Calu3 (cell line): Measurements from ENCODE around the gene SIRT7. TPM values are rescaled to one million over a fixed set of nuclear protein-coding genes. Genes with fewer than 3 reads are reported as not detected.

ENCODE experiments used
- BruUV-seq: library from RNA; stranded (reverse); fragments of 400-500 nt; replicated peaks from 2 replicates; lab custom pipeline; 2021; lab: Mats Ljungman, UMichigan
- CTCF ChIA-PET: fragments of 300-600 bp; sonication (Branson Sonifier 250); formaldehyde crosslinking; loops from one replicate; lab custom pipeline; 2022; ENCODE audit warnings: antibody characterized with exemption; lab: Charles Lee
- DNase-seq: peaks from one replicate; pipeline ENCODE4 v3.0.0; 2022
- H3K27ac Mint-ChIP-seq: one replicate; pipeline ENCODE4 v1.8.0; 2022; ENCODE audit warnings: mixed read lengths; ENCODE audit not compliant: unreplicated experiment
- H3K27me3 Mint-ChIP-seq: one replicate; pipeline ENCODE4 v1.8.0; 2022; ENCODE audit warnings: mixed read lengths; ENCODE audit not compliant: unreplicated experiment
- H3K36me3 Mint-ChIP-seq: one replicate; pipeline ENCODE4 v1.8.0; 2022; ENCODE audit warnings: mild to moderate bottlenecking, moderate library complexity, mixed read lengths; ENCODE audit not compliant: insufficient read depth, unreplicated experiment
- H3K4me1 Mint-ChIP-seq: one replicate; pipeline ENCODE4 v1.8.0; 2022; ENCODE audit warnings: mild to moderate bottlenecking, low read depth, mixed read lengths; ENCODE audit not compliant: unreplicated experiment
- H3K4me3 Mint-ChIP-seq: one replicate; pipeline ENCODE4 v1.8.0; 2022; ENCODE audit warnings: mild to moderate bottlenecking, low read depth, moderate library complexity, mixed read lengths; ENCODE audit not compliant: unreplicated experiment
- H3K9me3 Mint-ChIP-seq: one replicate; pipeline ENCODE4 v1.8.0; 2022; ENCODE audit warnings: low read depth, mixed read lengths; ENCODE audit not compliant: unreplicated experiment
- CTCF ChIP-seq: fragments of 200-600 bp; IDR thresholded peaks from one replicate; pipeline ENCODE4 v1.8.0; 2022; ENCODE audit warnings: antibody characterized with exemption; ENCODE audit not compliant: unreplicated experiment
- intact Hi-C: fragments of 100-400 bp; cut with micrococcal nuclease; formaldehyde crosslinking; loops from one replicate; pipeline ENCODE4 v1.10.0; 2022; ENCODE audit not compliant: unreplicated experiment
- total RNA-seq: library from RNA; stranded (reverse); gene quantifications from 2 replicates; pipeline ENCODE4 v1.2.3, GENCODE V29; 2022

The SIRT7 gene
- total RNA-seq, 1 experiment from 2014 or later: 50.3 TPM

GRCh38 chr17:81863833-81864768 is 53.9 kb downstream of the SIRT7 start:
- CTCF ChIA-PET: no interaction called here
- Mint-ChIP-seq H3K27ac (no peak overlapping the region), H3K36me3 (peaks cover 95% of the 10 kb centered on the region), H3K27me3 (no peaks in the 10 kb centered on the region), H3K9me3 (no peaks in the 10 kb centered on the region), H3K4me1 (peaks cover 32% of the 10 kb centered on the region), H3K4me3 (no peak overlapping the region)
- intact Hi-C loops: no loop called here
- no peak for DNase-seq
- TF ChIP-seq CTCF: no peak
- no TSS peak for BruUV-seq

DNA sequence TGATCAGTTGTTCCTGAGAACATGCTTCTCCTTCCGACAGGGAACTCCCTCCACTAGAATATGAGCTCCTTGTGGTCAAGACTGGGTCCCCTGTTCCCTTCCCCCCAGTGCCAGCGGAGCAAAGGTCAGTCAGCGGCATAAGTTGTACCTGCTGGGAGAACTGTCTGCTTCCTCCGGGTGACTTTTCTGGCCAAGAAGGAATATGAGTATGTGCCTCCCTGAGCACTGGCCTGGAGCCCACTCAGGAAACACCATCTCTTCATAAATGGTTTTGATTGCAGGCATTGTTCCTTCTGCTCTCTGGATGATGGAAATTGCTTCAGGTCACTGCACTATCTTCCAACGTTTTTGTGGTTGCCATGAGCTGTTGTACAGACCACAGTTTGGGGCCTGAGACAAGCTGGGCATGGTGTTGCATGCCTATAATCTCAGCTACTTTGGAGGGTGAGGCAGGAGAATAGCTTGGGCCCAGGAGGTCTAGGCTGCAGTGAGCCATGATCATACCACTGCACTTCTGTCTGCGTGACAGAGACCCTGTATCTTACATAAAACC is 54.8 kb downstream of the SIRT7 start:
- H3K9me3 Mint-ChIP-seq: no peaks in the 10 kb centered on the region
- H3K27me3 Mint-ChIP-seq: no peaks in the 10 kb centered on the region
- intact Hi-C loops: no loop called here
- peak overlapping the region; percentile 91 for H3K27ac Mint-ChIP-seq
- peaks cover 95% of the 10 kb centered on the region for H3K36me3 Mint-ChIP-seq
- no TSS peak for BruUV-seq
- DNase-seq: no peak
- H3K4me3 Mint-ChIP-seq: peak overlapping the region; percentile 64
- CTCF ChIA-PET: no interaction called here
- peaks cover 33% of the 10 kb centered on the region for H3K4me1 Mint-ChIP-seq
- TF ChIP-seq CTCF: no peak

Other genes starting within 250 kb of the SIRT7 start
- 35.4 and 40.1 TPM in 2 replicates for gene ARL16, start 234.4 kb downstream of the SIRT7 start, total RNA-seq
- 160 and 167 TPM in 2 replicates for gene HGS, start 234.2 kb downstream of the SIRT7 start, total RNA-seq
- 94.7 and 101 TPM in 2 replicates for gene MRPL12, start 214.8 kb downstream of the SIRT7 start, total RNA-seq
- gene SLC25A10, start 205.9 kb downstream of the SIRT7 start, total RNA-seq: 66.5 and 72.3 TPM in 2 replicates
- 0.78 TPM in 1 of 2 replicates, not detected in the other for gene GCGR, start 114.0 kb downstream of the SIRT7 start, total RNA-seq
- gene MCRIP1, start 84.9 kb downstream of the SIRT7 start, total RNA-seq: 37.3 and 38.5 TPM in 2 replicates
- not detected in 2 replicates for gene PPP1R27, start 83.1 kb downstream of the SIRT7 start, total RNA-seq
- 750 and 777 TPM in 2 replicates for gene P4HB, start 57.6 kb downstream of the SIRT7 start, total RNA-seq
- 273 and 288 TPM in 2 replicates for gene ARHGDIA, start 46.8 kb downstream of the SIRT7 start, total RNA-seq
- gene ALYREF, start 26.6 kb downstream of the SIRT7 start, total RNA-seq: 118 and 122 TPM in 2 replicates
- 110 and 113 TPM in 2 replicates for gene ANAPC11, start 26.5 kb downstream of the SIRT7 start, total RNA-seq
- gene NPB, start 15.9 kb downstream of the SIRT7 start, total RNA-seq: 0.27 and 0.47 TPM in 2 replicates
- 58.4 and 60.9 TPM in 2 replicates for gene PCYT2, start 6.8 kb downstream of the SIRT7 start, total RNA-seq
- gene MAFG, start 9.6 kb upstream of the SIRT7 start, total RNA-seq: 36.1 and 37.9 TPM in 2 replicates
- 102 and 105 TPM in 2 replicates for gene PYCR1, start 19.1 kb upstream of the SIRT7 start, total RNA-seq
- not detected in 2 replicates for gene MYADML2, start 29.1 kb upstream of the SIRT7 start, total RNA-seq
- gene NOTUM, start 43.0 kb upstream of the SIRT7 start, total RNA-seq: not detected in 2 replicates
- 37.7 and 43.5 TPM in 2 replicates for gene ASPSCR1, start 59.5 kb upstream of the SIRT7 start, total RNA-seq
- 84.4 and 86.9 TPM in 2 replicates for gene CENPX, start 104.7 kb upstream of the SIRT7 start, total RNA-seq
- gene LRRC45, start 105.1 kb upstream of the SIRT7 start, total RNA-seq: 31.2 and 32.6 TPM in 2 replicates
- 8.0 and 9.3 TPM in 2 replicates for gene RAC3, start 113.5 kb upstream of the SIRT7 start, total RNA-seq
- 87.8 and 95.3 TPM in 2 replicates for gene DCXR, start 119.5 kb upstream of the SIRT7 start, total RNA-seq
- 26.4 and 33.5 TPM in 2 replicates for gene RFNG, start 133.6 kb upstream of the SIRT7 start, total RNA-seq
- gene GPS1, start 133.7 kb upstream of the SIRT7 start, total RNA-seq: 114 and 115 TPM in 2 replicates
- 132 and 146 TPM in 2 replicates for gene DUS1L, start 147.6 kb upstream of the SIRT7 start, total RNA-seq
- gene FASN, start 180.1 kb upstream of the SIRT7 start, total RNA-seq: 346 and 372 TPM in 2 replicates